B cell (primary cell): ENCODE results near the gene DAZAP1. TPM values are rescaled to one million over a fixed set of nuclear protein-coding genes. Genes with fewer than 3 reads are reported as not detected.

ENCODE experiments used
- ATAC-seq: fragments of 200-7000 bp; cut with Tn5 transposase; one replicate; pipeline ENCODE4 v1.10.0; 2021; ENCODE audit warnings: low read depth, mild to moderate bottlenecking, moderate number of reproducible peaks, moderate library complexity
- CTCF ChIA-PET: fragments of 350-600 bp; sonication (Branson Sonifier 250); formaldehyde crosslinking; loops from one replicate; lab custom pipeline; 2021; ENCODE audit warnings: antibody characterized with exemption, inconsistent platforms; lab: Charles Lee
- POLR2A ChIA-PET: fragments of 350-600 bp; sonication (Branson Sonifier 250); formaldehyde crosslinking; loops from one replicate; lab custom pipeline; 2021; ENCODE audit warnings: antibody characterized with exemption; lab: Charles Lee
- DNase-seq: peaks from one replicate; pipeline ENCODE4 v3.0.0; 2013
- H2AFZ ChIP-seq: 2 replicates; pipeline ENCODE4 v1.6.1; 2012; ENCODE audit warnings: mild to moderate bottlenecking, low read depth, low read length; ENCODE audit not compliant: insufficient read depth, poor library complexity, severe bottlenecking
- H3K27ac ChIP-seq, 2 donors: 1 replicate in 1 of 2; 2 replicates in 1 of 2; pipeline ENCODE4 v1.5.1; 2012 to 2013; ENCODE audit warnings: low read length in 2 of 2, mild to moderate bottlenecking in 2 of 2, moderate library complexity in 1 of 2
- H3K27me3 ChIP-seq, 4 experiments: fragments of 200-600 bp in 1 of 4; sonication (generic) in 1 of 4; replicated peaks in 1 of 4; 1 replicate in 2 of 4; 2 replicates in 2 of 4; pipeline versions ENCODE4 v1.6.1 to v1.7.0; 2013 to 2016; ENCODE audit warnings: low read length in 3 of 4, mild to moderate bottlenecking in 2 of 4, mixed read lengths in 1 of 4, moderate library complexity in 1 of 4; ENCODE audit not compliant: insufficient read depth in 4 of 4, control insufficient read depth in 3 of 4; ENCODE audit errors: control extremely low read depth in 1 of 4
- H3K36me3 ChIP-seq, 2 experiments: replicated peaks in 1 of 2; 1 replicate in 1 of 2; 2 replicates in 1 of 2; pipeline versions ENCODE4 v1.6.1 to v1.7.1; 2013; ENCODE audit warnings: low read length in 1 of 2; ENCODE audit not compliant: insufficient read depth in 2 of 2, control insufficient read depth in 1 of 2; ENCODE audit errors: control extremely low read depth in 1 of 2, extremely low read depth in 1 of 2
- H3K4me1 ChIP-seq, 2 donors: fragments of 200-600 bp in 1 of 2; sonication (generic) in 1 of 2; 1 replicate in 1 of 2; 2 replicates in 1 of 2; pipeline versions ENCODE4 v1.5.1 to v1.6.1; 2013 to 2017; ENCODE audit warnings: low read length in 2 of 2; ENCODE audit not compliant: control insufficient read depth in 2 of 2, insufficient read depth in 2 of 2
- H3K4me2 ChIP-seq: replicated peaks from 2 replicates; pipeline ENCODE3; 2012; ENCODE audit warnings: mild to moderate bottlenecking, low read depth, low read length; ENCODE audit not compliant: poor library complexity, severe bottlenecking
- H3K4me3 ChIP-seq, 5 experiments: fragments of 200-600 bp in 1 of 5; sonication (generic) in 1 of 5; 1 replicate in 3 of 5; 2 replicates in 2 of 5; pipeline versions ENCODE4 v1.5.1 to v1.7.0; 2011 to 2016; ENCODE audit warnings: low read length in 4 of 5, mild to moderate bottlenecking in 4 of 5, low read depth in 2 of 5, control low read depth in 1 of 5, moderate library complexity in 1 of 5; ENCODE audit not compliant: insufficient read depth in 1 of 5; ENCODE audit errors: control extremely low read depth in 1 of 5, extremely low read depth in 1 of 5
- H3K79me2 ChIP-seq: fragments of 200-600 bp; sonication (generic); one replicate; pipeline ENCODE4 v1.6.0; 2016; ENCODE audit warnings: low read length; ENCODE audit not compliant: control insufficient read depth, insufficient read depth
- H3K9ac ChIP-seq: fragments of 200-600 bp; sonication (generic); 2 replicates; pipeline ENCODE4 v1.6.1; 2017; ENCODE audit warnings: mild to moderate bottlenecking, low read length, moderate library complexity
- H3K9me3 ChIP-seq, 3 donors: one replicate each; pipeline versions ENCODE4 v1.6.1 to v1.7.1; 2013; ENCODE audit warnings: low read length in 2 of 3; ENCODE audit not compliant: control insufficient read depth in 2 of 3, insufficient read depth in 1 of 3; ENCODE audit errors: control extremely low read depth in 1 of 3
- H4K20me1 ChIP-seq: 2 replicates; pipeline ENCODE4 v1.6.0; 2012; ENCODE audit warnings: mild to moderate bottlenecking, low read length; ENCODE audit not compliant: insufficient read depth, control insufficient read depth, poor library complexity, severe bottlenecking
- H3K27ac Mint-ChIP-seq: one replicate; pipeline ENCODE4 v1.8.0; 2021; ENCODE audit warnings: mixed read lengths
- H3K27me3 Mint-ChIP-seq: one replicate; pipeline ENCODE4 v1.8.0; 2021; ENCODE audit warnings: mixed read lengths
- H3K4me1 Mint-ChIP-seq: one replicate; pipeline ENCODE4 v1.8.0; 2021; ENCODE audit warnings: mixed read lengths
- H3K4me3 Mint-ChIP-seq: one replicate; pipeline ENCODE4 v1.8.0; 2021; ENCODE audit warnings: mixed read lengths
- H3K9me3 Mint-ChIP-seq: one replicate; pipeline ENCODE4 v1.8.0; 2022; ENCODE audit warnings: mixed read lengths; ENCODE audit not compliant: insufficient read depth
- EZH2 ChIP-seq: IDR thresholded peaks from 2 replicates; pipeline ENCODE4 v1.6.1; 2012; ENCODE audit warnings: borderline replicate concordance, low read depth, mild to moderate bottlenecking, moderate library complexity, low read length; ENCODE audit not compliant: insufficient read depth, poor library complexity, severe bottlenecking
- WGBS: methylation state at CpG from one replicate; pipeline ENCODE4 v1.1.5; 2013; ENCODE audit warnings: missing lambda C conversion rate; ENCODE audit not compliant: insufficient coverage; 5-methylcytosine and 5-hydroxymethylcytosine counted together
- intact Hi-C: fragments of 100-400 bp; cut with micrococcal nuclease; formaldehyde crosslinking; loops from one replicate; pipeline ENCODE4 v1.10.0; 2022
- polyA plus RNA-seq: library from polyadenylated mRNA; depleted of rRNA; stranded (reverse); fragments of >200 nt; gene quantifications from 2 replicates; pipeline ENCODE4 v1.2.3, GENCODE V29; 2012
- total RNA-seq, 2 donors: library from RNA; stranded (reverse); fragments of 120-200 nt in 1 of 2; gene quantifications; 1 replicate in 1 of 2; 2 replicates in 1 of 2; pipeline versions ENCODE4 v1.2.3 to v1.2.4, GENCODE V29; 2013 to 2022
- TF ChIP-seq, protein P1 (sequence below): fragments of 200-600 bp; IDR thresholded peaks from one replicate; pipeline ENCODE4 v1.8.0; 2022; ENCODE audit warnings: antibody characterized with exemption, mild to moderate bottlenecking

The DAZAP1 gene
- total and polyA plus RNA-seq, 2 donors (not counting 1 experiment from before 2014, with no cell fraction given), result 54.8 to 125 TPM

DNA sequence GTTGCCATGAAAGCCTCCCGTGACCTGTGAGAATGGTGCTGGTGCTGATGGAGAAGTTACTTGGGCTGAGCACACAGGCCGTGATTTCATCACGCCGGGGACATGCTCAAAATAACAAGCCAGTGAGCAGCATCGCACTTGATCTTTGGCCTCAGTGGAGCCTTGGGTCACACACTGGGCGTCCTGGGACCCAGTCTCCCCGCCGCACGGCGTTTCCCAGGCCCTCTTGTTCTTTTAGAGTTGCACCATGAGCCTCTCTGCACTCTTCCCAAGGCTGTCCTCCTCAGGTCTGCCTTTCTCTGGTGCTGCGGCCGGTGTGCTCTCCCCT lies 33.2 kb upstream of the DAZAP1 start:
- H3K36me3 ChIP-seq, result peaks cover 0 to 27% of the 10 kb centered on the region in 2 experiments
- CTCF ChIA-PET, result interaction anchor here (4.6 kb wide), 1 partner anchor 130 kb away, joined by 32 read pairs; no protein-coding TSS in a partner anchor
- no peak for ATAC-seq
- TF ChIP-seq EZH2, result no peak
- TF ChIP-seq, protein P1, sequence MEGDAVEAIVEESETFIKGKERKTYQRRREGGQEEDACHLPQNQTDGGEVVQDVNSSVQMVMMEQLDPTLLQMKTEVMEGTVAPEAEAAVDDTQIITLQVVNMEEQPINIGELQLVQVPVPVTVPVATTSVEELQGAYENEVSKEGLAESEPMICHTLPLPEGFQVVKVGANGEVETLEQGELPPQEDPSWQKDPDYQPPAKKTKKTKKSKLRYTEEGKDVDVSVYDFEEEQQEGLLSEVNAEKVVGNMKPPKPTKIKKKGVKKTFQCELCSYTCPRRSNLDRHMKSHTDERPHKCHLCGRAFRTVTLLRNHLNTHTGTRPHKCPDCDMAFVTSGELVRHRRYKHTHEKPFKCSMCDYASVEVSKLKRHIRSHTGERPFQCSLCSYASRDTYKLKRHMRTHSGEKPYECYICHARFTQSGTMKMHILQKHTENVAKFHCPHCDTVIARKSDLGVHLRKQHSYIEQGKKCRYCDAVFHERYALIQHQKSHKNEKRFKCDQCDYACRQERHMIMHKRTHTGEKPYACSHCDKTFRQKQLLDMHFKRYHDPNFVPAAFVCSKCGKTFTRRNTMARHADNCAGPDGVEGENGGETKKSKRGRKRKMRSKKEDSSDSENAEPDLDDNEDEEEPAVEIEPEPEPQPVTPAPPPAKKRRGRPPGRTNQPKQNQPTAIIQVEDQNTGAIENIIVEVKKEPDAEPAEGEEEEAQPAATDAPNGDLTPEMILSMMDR, result no peak
- no peaks in the 10 kb centered on the region for H3K9me3 ChIP-seq
- WGBS, result 97% methylated on average over 11 of the region's 12 CpGs
- Mint-ChIP-seq H3K9me3 (no peaks in the 10 kb centered on the region), H3K27me3 (no peaks in the 10 kb centered on the region), H3K4me1 (no peaks in the 10 kb centered on the region), H3K4me3 (no peak overlapping the region), H3K27ac (no peak overlapping the region)
- no peak overlapping the region for H3K4me2 ChIP-seq
- no peaks in the 10 kb centered on the region for H3K4me1 ChIP-seq
- H2AFZ ChIP-seq, result no peak overlapping the region
- no peak overlapping the region for H3K27ac ChIP-seq
- no peaks in the 10 kb centered on the region for H4K20me1 ChIP-seq
- no peaks in the 10 kb centered on the region for H3K27me3 ChIP-seq
- intact Hi-C loops, result loop anchor here (5.0 kb wide), 1 partner anchor 57 kb away; no protein-coding TSS in a partner anchor
- DNase-seq, result no peak
- no peaks in the 10 kb centered on the region for H3K79me2 ChIP-seq
- no peak overlapping the region for H3K4me3 ChIP-seq
- POLR2A ChIA-PET, result no interaction called here
- H3K9ac ChIP-seq, result no peak overlapping the region

DNA sequence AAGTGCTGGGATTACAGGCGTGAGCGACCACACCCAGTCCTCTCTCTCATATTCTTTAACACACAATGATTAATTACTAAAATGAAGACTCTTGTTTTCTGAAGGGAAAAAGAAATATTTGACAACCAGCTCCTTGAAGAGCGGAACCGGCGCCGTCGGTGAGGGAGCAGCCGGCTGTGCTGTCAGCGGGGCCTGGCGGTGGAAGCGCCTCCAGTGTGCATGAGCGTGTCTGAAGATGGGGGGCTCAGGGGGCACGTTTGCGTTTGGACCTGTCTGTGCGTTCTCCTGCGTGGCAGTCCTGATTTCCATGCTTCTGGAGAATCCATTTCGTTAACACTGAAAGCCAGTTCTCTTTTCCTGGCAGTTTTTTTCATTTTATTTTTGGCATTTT lies 31.0 kb upstream of the DAZAP1 start:
- POLR2A ChIA-PET, result interaction anchor here (0.6 to 0.7 kb wide), 2 partner anchors 103 to 499 kb away, joined by 4 to 11 read pairs; no protein-coding TSS in a partner anchor
- Histone ChIP-seq H4K20me1 (no peaks in the 10 kb centered on the region), H3K4me1 (no peaks in the 10 kb centered on the region), H3K9ac (no peak overlapping the region), H3K36me3 (peaks cover 0 to 15% of the 10 kb centered on the region in 2 experiments), H3K27me3 (no peaks in the 10 kb centered on the region), H2AFZ (no peak overlapping the region), H3K79me2 (no peaks in the 10 kb centered on the region), H3K4me2 (no peak overlapping the region), H3K9me3 (no peaks in the 10 kb centered on the region), H3K4me3 (no peak overlapping the region), H3K27ac (no peak overlapping the region)
- H3K4me3 Mint-ChIP-seq, result no peak overlapping the region
- H3K9me3 Mint-ChIP-seq, result no peaks in the 10 kb centered on the region
- no peaks in the 10 kb centered on the region for H3K27me3 Mint-ChIP-seq
- CTCF ChIA-PET, result interaction anchor here (0.7 to 1.0 kb wide), 2 partner anchors 34 to 61 kb away, joined by 3 to 6 read pairs; no protein-coding TSS in a partner anchor
- H3K27ac Mint-ChIP-seq, result no peak overlapping the region
- 98% methylated on average over 15 of the region's 17 CpGs for WGBS
- intact Hi-C loops, result no loop called here
- H3K4me1 Mint-ChIP-seq, result no peaks in the 10 kb centered on the region
- no peak for TF ChIP-seq EZH2
- TF ChIP-seq, protein P1, result no peak
- ATAC-seq (no peak), DNase-seq (no peak)
